Panc1 (cell line): Measurements from ENCODE around the gene TDRD1. TPM values are rescaled to one million over a fixed set of nuclear protein-coding genes. Genes with fewer than 3 reads are reported as not detected.
A peak's percentile ranks its signal among the peaks of the same experiment; 100 is the strongest.

Experiments used
- ATAC-seq: fragments of 200-7000 bp; cut with Tn5 transposase; 2 replicates; pipeline ENCODE4 v1.9.1; 2020; ENCODE audit warnings: mild to moderate bottlenecking, moderate library complexity
- BruUV-seq: library from RNA; stranded (reverse); fragments of 400-500 nt; replicated peaks from 2 replicates; lab custom pipeline; 2021; lab: Mats Ljungman, UMichigan
- CTCF ChIA-PET: fragments of 300-600 bp; sonication (Branson Sonifier 250); formaldehyde crosslinking; loops from one replicate; lab custom pipeline; 2022; ENCODE audit warnings: antibody characterized with exemption; lab: Charles Lee
- POLR2A ChIA-PET: fragments of 300-600 bp; sonication (Branson Sonifier 250); formaldehyde crosslinking; loops from one replicate; lab custom pipeline; 2022; ENCODE audit warnings: antibody characterized with exemption; lab: Charles Lee
- DNase-seq: peaks from one replicate; pipeline ENCODE4 v3.0.0-alpha.2; 2010; ENCODE audit warnings: low read depth, low spot score
- H3K27ac ChIP-seq: 2 replicates; pipeline ENCODE4 v1.5.1; 2011; ENCODE audit warnings: mild to moderate bottlenecking, low read length, inconsistent platforms
- H3K27me3 ChIP-seq: fragments of 200-500 bp; sonication (Bioruptor generic); 2 replicates; pipeline ENCODE4 v1.6.0; 2014; ENCODE audit warnings: low read length, inconsistent platforms; ENCODE audit not compliant: control insufficient read depth, insufficient read depth
- H3K36me3 ChIP-seq: fragments of 200-500 bp; sonication (Bioruptor generic); 2 replicates; pipeline ENCODE4 v1.5.1; 2014; ENCODE audit warnings: inconsistent platforms, mild to moderate bottlenecking, low read length, moderate library complexity; ENCODE audit not compliant: control insufficient read depth, insufficient read depth
- H3K4me1 ChIP-seq: 2 replicates; pipeline ENCODE4 v1.5.1; 2011; ENCODE audit warnings: inconsistent platforms, mild to moderate bottlenecking, low read length, moderate library complexity; ENCODE audit not compliant: control insufficient read depth, insufficient read depth
- H3K4me3 ChIP-seq, 2 experiments: 2 replicates each; pipeline ENCODE4 v1.5.1; 2011 to 2012; ENCODE audit warnings: low read depth in 2 of 2, low read length in 2 of 2, mild to moderate bottlenecking in 2 of 2, inconsistent platforms in 1 of 2, moderate library complexity in 1 of 2
- H3K9me3 ChIP-seq: fragments of 200-500 bp; sonication (Bioruptor generic); 2 replicates; pipeline ENCODE4 v1.5.1; 2014; ENCODE audit warnings: low read depth, mild to moderate bottlenecking, inconsistent platforms, low read length, moderate library complexity; ENCODE audit not compliant: control insufficient read depth, insufficient read depth
- CTCF ChIP-seq: fragments of 450-650 bp; IDR thresholded peaks from 2 replicates; pipeline ENCODE4 v1.5.1; 2017; ENCODE audit warnings: mild to moderate bottlenecking
- POLR2AphosphoS5 ChIP-seq: IDR thresholded peaks from 2 replicates; pipeline ENCODE4 v1.6.1; 2012; ENCODE audit warnings: mild to moderate bottlenecking, low read depth, low read length, moderate library complexity
- REST ChIP-seq, 2 experiments: IDR thresholded peaks; 2 replicates each; pipeline ENCODE4 v1.6.1; 2011 to 2012; ENCODE audit warnings: low read depth in 2 of 2, control low read depth in 1 of 2, low read length in 1 of 2, mild to moderate bottlenecking in 1 of 2, moderate library complexity in 1 of 2; ENCODE audit not compliant: insufficient read depth in 1 of 2
- SIN3A ChIP-seq: IDR thresholded peaks from 2 replicates; pipeline ENCODE4 v1.6.1; 2012; ENCODE audit warnings: low read depth, mild to moderate bottlenecking, low read length, moderate library complexity, borderline replicate concordance; ENCODE audit not compliant: insufficient read depth
- TCF7L2 ChIP-seq: IDR thresholded peaks from 2 replicates; pipeline ENCODE4 v1.6.1; 2011; ENCODE audit warnings: mild to moderate bottlenecking, low read depth, low read length, inconsistent platforms
- in situ Hi-C: cut with HindIII; loops from 2 replicates; pipeline ENCODE4 v1.10.0; 2016; ENCODE audit warnings: low sequenced_read_pairs, low pct_unique_long_range_greater_than_20kb
- intact Hi-C: fragments of 100-400 bp; cut with micrococcal nuclease; formaldehyde crosslinking; loops from one replicate; pipeline ENCODE4 v1.10.0; 2022; ENCODE audit not compliant: unreplicated experiment
- total RNA-seq: library from RNA; stranded (reverse); gene quantifications from one replicate; pipeline ENCODE4 v1.2.1, GENCODE V29; 2021; ENCODE audit not compliant: unreplicated experiment

Gene TDRD1
- total RNA-seq, 1 experiment from 2014 or later: not detected

GRCh38 chr10:114271779-114272167 is 92.6 kb downstream of the TDRD1 start:
- Histone ChIP-seq H3K9me3 (no peaks in the 10 kb centered on the region), H3K4me3 (no peak overlapping the region), H3K36me3 (no peaks in the 10 kb centered on the region), H3K27ac (no peak overlapping the region), H3K27me3 (no peaks in the 10 kb centered on the region), H3K4me1 (peaks cover 10% of the 10 kb centered on the region)
- intact Hi-C loops: no loop called here
- in situ Hi-C loops: no loop called here
- DNase-seq (peak; percentile 88), ATAC-seq (peak; percentile 88)
- no TSS peak for BruUV-seq
- no peak for TF ChIP-seq SIN3A
- TF ChIP-seq CTCF: no peak
- no peak for TF ChIP-seq REST (IDR thresholded peaks at IDR 0.05; ENCODE audit: insufficient read depth in 1 of 2, low read depth in 2 of 2, low read length in 1 of 2)
- no peak for TF ChIP-seq TCF7L2
- TF ChIP-seq POLR2AphosphoS5: no peak
- ChIA-PET POLR2A (no interaction called here), CTCF (no interaction called here)

GRCh38 chr10:114272696-114273095 is 93.5 kb downstream of the TDRD1 start:
- intact Hi-C loops: no loop called here
- TF ChIP-seq POLR2AphosphoS5: no peak
- TF ChIP-seq CTCF: no peak
- no peak for TF ChIP-seq SIN3A
- TF ChIP-seq TCF7L2: no peak
- no peak for TF ChIP-seq REST (IDR thresholded peaks at IDR 0.05; ENCODE audit: insufficient read depth in 1 of 2, low read depth in 2 of 2, low read length in 1 of 2)
- peaks cover 10% of the 10 kb centered on the region for H3K4me1 ChIP-seq
- in situ Hi-C loops: no loop called here
- CTCF ChIA-PET: no interaction called here
- POLR2A ChIA-PET: no interaction called here
- ATAC-seq: no peak
- H3K9me3 ChIP-seq: no peaks in the 10 kb centered on the region
- no peaks in the 10 kb centered on the region for H3K27me3 ChIP-seq
- no peaks in the 10 kb centered on the region for H3K36me3 ChIP-seq
- H3K27ac ChIP-seq: no peak overlapping the region
- BruUV-seq: no TSS peak
- H3K4me3 ChIP-seq: no peak overlapping the region
- DNase-seq: no peak
